Measurements from ENCODE around the gene TUBGCP6.

- TF ChIP-seq USF2 (IDR thresholded peaks at IDR 0.05; ENCODE audit: borderline replicate concordance, low read depth, low read length) (no peak), BRCA1 (IDR thresholded peaks at IDR 0.05; ENCODE audit: low read depth, low read length) (no peak)
Observed at GRCh38 chr22:50175921-50176849, 68.6 kb downstream of the TUBGCP6 start.
